Brain pericyte (primary cell): Measurements from ENCODE around the gene IL25.

Source experiments
- DNase-seq: peaks from one replicate; pipeline ENCODE4 v3.0.0-alpha.2; 2012; ENCODE audit warnings: low read depth, low spot score

IL25 gene

DNA sequence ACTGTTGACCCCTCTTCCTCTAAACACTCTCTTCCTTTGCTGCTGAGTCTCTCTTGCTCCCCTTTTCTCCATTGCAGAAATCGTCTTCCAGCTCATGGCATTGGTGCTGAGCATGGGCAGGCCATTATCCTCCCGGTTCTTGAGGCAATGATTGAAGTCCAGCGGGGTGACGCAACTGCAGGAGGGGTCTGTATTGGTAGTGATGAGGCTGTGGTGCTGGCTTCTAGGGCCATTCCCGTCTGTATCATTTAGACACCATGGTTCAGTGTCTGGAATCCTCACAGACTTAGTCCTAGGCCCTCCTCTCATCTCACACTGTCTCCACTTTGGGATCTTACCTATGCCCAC lies 19.2 kb upstream of the IL25 start:
- DNase-seq: no peak

- DNase-seq: no peak
Observed at GRCh38 chr14:23354990-23355389, 17.6 kb upstream of the IL25 start.

GRCh38 chr14:23355871-23356435 lies 16.7 kb upstream of the IL25 start:
- no peak for DNase-seq

DNA sequence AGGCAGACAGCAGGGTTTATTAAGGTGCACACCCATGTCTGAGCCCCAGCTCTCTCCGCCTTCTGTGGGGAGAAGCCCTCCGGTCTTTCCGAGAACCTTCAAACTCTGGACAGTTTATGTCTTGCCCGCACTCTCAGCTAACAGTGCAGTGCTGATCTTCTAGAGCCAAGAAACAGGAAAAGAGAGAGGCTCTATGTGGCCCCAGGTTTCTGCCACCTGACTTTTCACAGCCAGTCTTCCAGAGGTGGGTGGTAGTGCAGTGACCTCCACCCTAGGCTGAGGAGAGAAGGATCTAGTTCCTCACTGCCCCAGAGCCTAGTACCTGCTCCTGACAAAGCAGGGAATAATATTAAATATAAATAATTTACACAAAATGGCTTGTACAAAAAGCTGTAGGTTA lies 15.9 kb upstream of the IL25 start:
- no peak for DNase-seq

DNA sequence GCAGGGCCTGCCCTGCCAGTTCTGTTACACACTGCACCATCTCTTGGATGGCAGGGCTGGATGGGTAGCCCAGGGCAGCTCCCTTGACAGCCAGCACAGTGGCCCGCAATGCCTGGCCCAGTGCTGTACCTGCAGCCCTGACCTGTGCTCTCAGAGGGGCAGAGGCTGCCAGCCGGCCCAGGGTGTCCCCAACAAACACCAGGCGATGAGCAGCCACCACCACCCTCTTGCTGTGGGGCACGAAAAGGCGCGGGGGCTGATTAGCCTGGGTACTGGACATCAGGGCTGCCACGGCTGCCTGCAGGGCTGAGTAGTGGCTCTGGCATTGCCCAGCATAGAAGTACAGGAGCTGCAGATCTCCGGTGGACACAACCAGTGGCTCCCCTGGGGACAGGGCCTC lies 15.3 kb upstream of the IL25 start:
- no peak for DNase-seq

DNA sequence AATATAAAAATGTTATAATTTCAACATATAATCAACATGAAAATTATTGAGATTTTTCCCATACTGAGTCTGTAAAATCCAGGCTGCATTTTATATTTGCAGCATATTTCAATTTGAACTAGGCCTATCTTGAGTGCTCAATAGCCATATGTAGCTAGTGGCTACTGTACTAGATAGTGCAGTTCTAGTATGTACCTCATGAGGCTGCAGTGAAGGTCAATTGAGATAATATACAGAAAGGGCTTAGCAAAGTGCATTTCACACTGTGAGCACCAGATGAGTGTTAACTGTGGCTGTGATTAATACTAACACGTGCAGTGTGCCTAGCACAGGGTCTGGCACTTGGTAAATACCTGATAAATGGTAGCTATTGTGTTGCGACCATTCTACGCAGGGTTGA lies 14.6 kb upstream of the IL25 start:
- no peak for DNase-seq

GRCh38 chr14:23358553-23359166 lies 13.9 kb upstream of the IL25 start:
- no peak for DNase-seq

DNA sequence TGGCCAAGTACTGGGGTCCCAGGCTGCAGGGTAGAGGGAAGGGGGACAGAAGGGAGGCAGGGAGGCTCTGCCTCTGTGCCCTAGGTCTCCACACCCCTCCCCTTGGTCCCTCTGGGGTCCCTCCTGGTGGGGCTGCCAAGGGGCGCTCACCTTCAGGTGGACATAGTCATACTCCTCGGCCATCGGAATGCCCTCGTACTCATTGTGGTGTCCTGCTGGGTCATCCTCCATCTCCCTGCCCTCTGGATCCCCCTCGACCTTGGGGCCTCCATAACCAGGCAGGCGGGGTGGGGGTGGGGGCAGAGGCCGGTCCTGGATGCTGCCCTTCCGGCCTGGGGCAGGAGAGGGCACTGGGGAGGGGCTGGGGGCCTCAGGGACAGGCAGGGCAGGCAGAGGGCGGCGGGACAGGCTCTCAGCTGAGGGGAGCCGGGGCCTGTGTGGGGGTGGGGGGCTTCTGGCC lies 13.4 kb upstream of the IL25 start:
- DNase-seq: no peak

DNA sequence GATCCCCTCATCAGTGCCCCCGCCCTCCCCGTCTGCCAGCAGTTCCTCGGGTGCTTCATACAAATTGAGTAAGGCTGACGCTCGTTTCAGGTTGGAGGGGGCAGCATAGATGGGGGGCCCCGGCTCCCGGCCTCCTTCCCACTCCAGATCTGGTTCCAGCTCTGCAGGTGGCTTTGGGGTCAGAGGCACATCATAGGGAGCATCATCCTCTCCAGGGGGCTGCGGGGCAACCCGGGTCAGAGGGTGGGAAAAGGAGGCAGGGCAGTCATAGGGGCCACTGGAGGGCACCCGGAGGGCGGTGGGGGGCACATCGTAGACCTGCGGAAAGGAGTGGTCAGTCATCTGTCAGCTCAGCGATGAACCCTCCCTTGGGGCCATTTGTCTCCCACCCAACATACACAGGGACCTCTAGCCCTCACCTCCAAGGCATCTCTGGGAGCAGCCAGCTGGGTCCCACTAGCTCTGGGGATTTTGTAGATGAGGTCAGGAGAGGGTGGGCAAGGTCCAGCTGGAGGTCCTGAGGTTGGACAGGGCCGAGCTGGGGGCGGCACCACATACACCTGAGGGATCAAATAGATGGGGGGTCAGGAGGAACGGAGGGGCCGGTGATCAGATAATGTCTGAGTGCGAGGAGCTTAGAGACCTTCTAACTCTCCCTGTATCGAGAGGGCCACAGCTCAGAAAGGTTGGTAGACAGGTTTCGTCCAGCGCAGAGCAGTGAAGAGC lies 12.7 kb upstream of the IL25 start:
- DNase-seq: no peak

GRCh38 chr14:23360496-23360895 lies 12.1 kb upstream of the IL25 start:
- no peak for DNase-seq

DNA sequence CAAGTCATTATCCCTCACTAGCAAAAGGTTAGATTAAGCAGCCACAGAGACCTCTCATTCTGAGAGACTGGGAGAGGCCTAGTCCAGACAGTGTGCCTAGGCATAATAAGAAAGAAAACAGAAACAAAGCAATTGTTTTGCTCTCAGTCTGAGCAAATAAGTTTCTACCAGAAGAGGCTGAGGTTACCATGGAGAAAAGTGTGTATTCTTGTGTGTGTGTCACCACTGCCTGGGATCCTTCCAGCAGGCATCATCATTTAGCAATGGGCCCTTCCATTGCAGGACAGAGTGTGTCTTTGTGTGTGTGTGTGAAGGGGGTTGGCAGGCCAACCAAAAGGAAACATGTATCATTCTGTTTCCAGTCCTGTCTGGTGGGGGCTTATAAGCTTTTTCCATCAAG lies 11.3 kb upstream of the IL25 start:
- DNase-seq: no peak

GRCh38 chr14:23361763-23362162 lies 10.8 kb upstream of the IL25 start:
- DNase-seq: no peak

DNA sequence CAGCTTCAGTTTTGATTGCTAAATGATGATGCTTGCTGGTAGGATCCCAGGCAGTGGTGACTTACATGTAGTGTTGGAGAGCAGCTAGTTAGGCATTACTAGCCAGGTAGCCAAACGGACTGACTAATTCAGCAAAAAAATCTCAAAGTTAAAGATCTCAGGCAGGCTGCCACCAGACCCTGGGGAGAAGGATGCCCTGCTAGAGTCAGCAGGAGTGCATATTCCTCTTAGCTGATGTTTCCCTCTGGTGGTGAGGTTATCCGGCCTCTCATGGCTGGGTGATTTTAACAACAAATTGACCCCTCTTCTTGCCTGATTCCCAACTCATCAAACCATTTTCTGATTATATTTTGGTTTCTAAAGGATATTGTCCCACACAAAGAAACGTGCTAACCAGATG lies 10.4 kb upstream of the IL25 start:
- no peak for DNase-seq

GRCh38 chr14:23364164-23365035 lies 8.2 kb upstream of the IL25 start:
- no peak for DNase-seq

GRCh38 chr14:23365036-23365731 lies 7.4 kb upstream of the IL25 start, which contains the start of gene EFS:
EFS (minus strand) TSS chr14:23365172; CDS start chr14:23365025, 147 bp downstream.
- DNase-seq: no peak

- no peak for DNase-seq
Observed at GRCh38 chr14:23365732-23366425, 6.7 kb upstream of the IL25 start.

- DNase-seq: no peak
Observed at GRCh38 chr14:23366426-23366921, 6.1 kb upstream of the IL25 start.

DNA sequence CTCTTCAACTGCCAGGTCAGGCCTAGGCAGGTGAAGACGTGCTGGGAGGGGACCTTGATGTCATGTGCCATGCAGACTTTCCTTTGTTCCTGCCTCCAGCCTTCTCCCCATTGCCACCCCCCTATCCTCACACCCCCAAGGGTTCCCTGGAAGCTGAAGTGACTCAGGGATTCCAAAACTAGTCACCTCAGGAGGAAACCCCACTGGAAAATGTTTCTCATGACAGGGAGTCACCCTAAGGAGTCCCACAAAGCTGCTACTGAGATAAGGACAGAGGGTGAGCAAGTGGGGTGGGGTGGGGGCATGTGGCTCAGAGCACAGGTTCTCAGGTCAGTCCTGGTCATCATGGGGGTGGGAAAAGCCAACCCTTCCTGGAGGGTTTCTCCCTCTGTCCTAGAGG lies 2.4 kb upstream of the IL25 start:
- no peak for DNase-seq

DNA sequence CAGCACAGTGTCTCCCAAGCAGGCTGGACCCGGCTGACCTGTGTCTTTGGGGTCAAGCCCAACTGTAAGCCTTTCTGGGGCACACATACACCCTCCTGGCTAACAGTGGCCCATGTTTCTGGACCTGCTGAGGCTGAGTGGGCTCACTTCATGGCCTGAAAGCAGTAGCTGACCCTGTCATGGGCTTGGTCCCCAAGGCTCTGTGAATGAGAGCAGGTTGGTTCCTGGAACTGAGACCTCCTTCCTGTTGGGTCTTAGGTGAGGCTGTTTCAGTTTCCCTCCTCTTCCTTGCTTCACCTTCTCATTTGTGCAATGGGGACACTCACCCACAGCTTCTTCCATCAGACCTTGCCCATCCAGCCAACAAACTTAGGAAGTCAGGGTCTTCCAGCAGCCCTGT lies 744 bp upstream of the IL25 start:
- DNase-seq: no peak

GRCh38 chr14:23373041-23373440 lies 432 bp downstream of the IL25 start:
- DNase-seq: no peak
